Vagina (tissue), 2 donors: ENCODE measurements around the gene CYP17A1. TPM values are rescaled to one million over a fixed set of nuclear protein-coding genes. Genes with fewer than 3 reads are reported as not detected.
A peak's percentile ranks its signal among the peaks of the same experiment; 100 is the strongest.

Source experiments
- DNase-seq, 2 donors: peaks; one replicate each; pipeline ENCODE4 v3.0.0-alpha.2; 2017; ENCODE audit errors: extremely low spot score in 2 of 2
- H3K27ac ChIP-seq: fragments of 200-600 bp; sonication (generic); one replicate; pipeline ENCODE4 v1.5.1; 2019
- H3K27me3 ChIP-seq: fragments of 200-600 bp; sonication (generic); one replicate; pipeline ENCODE4 v1.5.1; 2019
- H3K36me3 ChIP-seq, 2 donors: fragments of 200-600 bp; sonication (generic); one replicate each; pipeline ENCODE4 v1.5.1; 2017 to 2019
- H3K4me1 ChIP-seq: fragments of 200-600 bp; sonication (generic); one replicate; pipeline ENCODE4 v1.5.1; 2019
- H3K4me3 ChIP-seq, 2 donors: fragments of 200-600 bp; sonication (generic); 1 replicate in 1 of 2; 2 replicates in 1 of 2; pipeline ENCODE4 v1.5.1; 2016 to 2019
- H3K9me3 ChIP-seq: fragments of 200-600 bp; sonication (generic); one replicate; pipeline ENCODE4 v1.5.1; 2019
- CTCF ChIP-seq, 3 experiments: fragments of 450-650 bp in 2 of 3; fragments of 200-600 bp in 1 of 3; sonication (generic) in 1 of 3; IDR thresholded peaks; one replicate each; pipeline ENCODE4 v1.5.1; 2017 to 2019; ENCODE audit warnings: antibody characterized with exemption in 3 of 3, mild to moderate bottlenecking in 2 of 3, moderate library complexity in 2 of 3
- POLR2A ChIP-seq, 2 donors: fragments of 450-650 bp; IDR thresholded peaks; one replicate each; pipeline ENCODE4 v1.6.1; 2017; ENCODE audit warnings: antibody characterized with exemption in 2 of 2, mild to moderate bottlenecking in 2 of 2, moderate library complexity in 2 of 2
- POLR2AphosphoS5 ChIP-seq, 2 donors: sonication (generic); formaldehyde crosslinking; IDR thresholded peaks; one replicate each; pipeline ENCODE4 v1.9.0; 2017; ENCODE audit warnings: antibody characterized with exemption in 2 of 2, mild to moderate bottlenecking in 2 of 2, low read depth in 1 of 2; ENCODE audit not compliant: insufficient read depth in 1 of 2
- intact Hi-C: fragments of 100-400 bp; cut with DNase I; formaldehyde crosslinking; loops from one replicate; pipeline ENCODE4 v1.15.1; 2023
- total RNA-seq: library from RNA; depleted of rRNA; stranded (reverse); fragments of >200 nt; gene quantifications from one replicate; pipeline ENCODE4 v1.2.3, GENCODE V29; 2016

The CYP17A1 gene
- total RNA-seq, 1 donor from 2014 or later = 43.2 TPM

- intact Hi-C loops = no loop called here
- no peak for DNase-seq
Observed at GRCh38 chr10:102870221-102870620, 33.0 kb upstream of the CYP17A1 start.

GRCh38 chr10:102869258-102870198 is 32.3 kb upstream of the CYP17A1 start, which contains the start of gene AS3MT:
AS3MT (plus strand) TSS chr10:102869470; CDS start chr10:102869593, 123 bp downstream.
- TF ChIP-seq CTCF (IDR thresholded peaks at IDR 0.05) = no peak
- peak in 1 of 2 donors; percentile 32 for TF ChIP-seq POLR2AphosphoS5 (IDR thresholded peaks at IDR 0.05; ENCODE audit: insufficient read depth in 1 of 2, low read depth in 1 of 2)
- intact Hi-C loops = no loop called here
- H3K9me3 ChIP-seq = no peaks in the 10 kb centered on the region
- peak within 1 kb of the TSS; percentile 59 to 62 for H3K4me3 ChIP-seq
- H3K4me1 ChIP-seq = peaks cover 11% of the 10 kb centered on the region
- H3K27me3 ChIP-seq = no peaks in the 10 kb centered on the region
- H3K36me3 ChIP-seq = no peaks in the 10 kb centered on the region
- peak within 1 kb of the TSS; percentile 46 for H3K27ac ChIP-seq
- DNase-seq = no peak

More at GRCh38 chr10:102870221-102870620, 33.0 kb upstream of the CYP17A1 start:
- TF ChIP-seq POLR2AphosphoS5 (IDR thresholded peaks at IDR 0.05; ENCODE audit: insufficient read depth in 1 of 2, low read depth in 1 of 2) (no peak), CTCF (IDR thresholded peaks at IDR 0.05) (no peak), POLR2A (IDR thresholded peaks at IDR 0.05) (no peak)
- Histone ChIP-seq H3K36me3 (no peaks in the 10 kb centered on the region), H3K27ac (no peak overlapping the region), H3K4me1 (peaks cover 11% of the 10 kb centered on the region), H3K9me3 (no peaks in the 10 kb centered on the region), H3K27me3 (no peaks in the 10 kb centered on the region), H3K4me3 (peak overlapping the region; percentile 59 to 62)

- no peaks in the 10 kb centered on the region for H3K27me3 ChIP-seq
- no peaks in the 10 kb centered on the region for H3K36me3 ChIP-seq
- DNase-seq = no peak
- peak overlapping the region; percentile 46 for H3K27ac ChIP-seq
- peak overlapping the region; percentile 59 to 62 for H3K4me3 ChIP-seq
- H3K9me3 ChIP-seq = no peaks in the 10 kb centered on the region
- intact Hi-C loops = no loop called here
- TF ChIP-seq POLR2A (IDR thresholded peaks at IDR 0.05) (no peak), CTCF (IDR thresholded peaks at IDR 0.05) (no peak), POLR2AphosphoS5 (IDR thresholded peaks at IDR 0.05; ENCODE audit: insufficient read depth in 1 of 2, low read depth in 1 of 2) (no peak)
- peaks cover 11% of the 10 kb centered on the region for H3K4me1 ChIP-seq
Observed at GRCh38 chr10:102868911-102869257, 31.7 kb upstream of the CYP17A1 start.

GRCh38 chr10:102865620-102866019 is 28.4 kb upstream of the CYP17A1 start:
- Histone ChIP-seq H3K4me3 (no peak overlapping the region), H3K27me3 (no peaks in the 10 kb centered on the region), H3K4me1 (peaks cover 11% of the 10 kb centered on the region), H3K9me3 (no peaks in the 10 kb centered on the region), H3K27ac (no peak overlapping the region), H3K36me3 (no peaks in the 10 kb centered on the region)
- no peak for TF ChIP-seq POLR2A (IDR thresholded peaks at IDR 0.05)
- no peak for TF ChIP-seq POLR2AphosphoS5 (IDR thresholded peaks at IDR 0.05; ENCODE audit: insufficient read depth in 1 of 2, low read depth in 1 of 2)
- TF ChIP-seq CTCF (IDR thresholded peaks at IDR 0.05) = no peak
- DNase-seq = no peak
- intact Hi-C loops = no loop called here

- Histone ChIP-seq H3K4me1 (no peaks in the 10 kb centered on the region), H3K4me3 (no peak overlapping the region), H3K27ac (no peak overlapping the region), H3K9me3 (no peaks in the 10 kb centered on the region), H3K27me3 (no peaks in the 10 kb centered on the region), H3K36me3 (no peaks in the 10 kb centered on the region)
- TF ChIP-seq CTCF (IDR thresholded peaks at IDR 0.05) (no peak), POLR2A (IDR thresholded peaks at IDR 0.05) (no peak), POLR2AphosphoS5 (IDR thresholded peaks at IDR 0.05; ENCODE audit: insufficient read depth in 1 of 2, low read depth in 1 of 2) (no peak)
- intact Hi-C loops = no loop called here
- no peak for DNase-seq
Observed at GRCh38 chr10:102863660-102864059, 26.4 kb upstream of the CYP17A1 start.
